GM12878 (cell line): Measurements from ENCODE around the gene SLC4A9.

Experiments
- CTCF ChIP-seq, 3 experiments: IDR thresholded peaks in 2 of 3; conservative IDR thresholded peaks in 1 of 3; 2 replicates each; pipeline ENCODE4 v1.5.1; 2011; ENCODE audit warnings: low read depth in 3 of 3, low read length in 3 of 3, mild to moderate bottlenecking in 3 of 3, control low read depth in 2 of 3, moderate library complexity in 2 of 3, inconsistent platforms in 1 of 3, mixed read lengths in 1 of 3; ENCODE audit not compliant: control insufficient read depth in 2 of 3, insufficient read depth in 1 of 3; ENCODE audit errors: extremely low read depth in 1 of 3
- EED ChIP-seq: sonication (generic); IDR thresholded peaks from 2 replicates; pipeline ENCODE4 v1.6.1; 2016; ENCODE audit warnings: antibody characterized with exemption, low read depth
- EZH2 ChIP-seq: IDR thresholded peaks from 2 replicates; pipeline ENCODE4 v1.6.1; 2012; ENCODE audit warnings: low read depth, mild to moderate bottlenecking, control low read depth, inconsistent platforms, low read length, borderline replicate concordance; ENCODE audit not compliant: control insufficient read depth
- GABPA ChIP-seq: IDR thresholded peaks from 2 replicates; pipeline ENCODE4 v1.6.1; 2014; ENCODE audit warnings: antibody characterized with exemption, low read depth, mild to moderate bottlenecking, inconsistent platforms
- JUND ChIP-seq: IDR thresholded peaks from 2 replicates; pipeline ENCODE4 v1.6.1; 2012; ENCODE audit warnings: low read depth, mild to moderate bottlenecking, low read length, improper control_type of control experiment, moderate library complexity
- KDM1A ChIP-seq: fragments of 200-600 bp; sonication (generic); IDR thresholded peaks from 2 replicates; pipeline ENCODE4 v1.6.1; 2016; ENCODE audit warnings: borderline replicate concordance
- RCOR1 ChIP-seq: conservative IDR thresholded peaks from 2 replicates; pipeline ENCODE4 v1.6.1; 2012; ENCODE audit warnings: low read depth, low read length, improper control_type of control experiment
- SREBF2 ChIP-seq: IDR thresholded peaks from 2 replicates; pipeline ENCODE4 v1.6.1; 2012; ENCODE audit warnings: mild to moderate bottlenecking, low read length
- TCF7 ChIP-seq: IDR thresholded peaks from 2 replicates; pipeline ENCODE4 v1.6.1; 2014; ENCODE audit warnings: antibody characterized with exemption, borderline replicate concordance
- YY1 ChIP-seq: IDR thresholded peaks from 2 replicates; pipeline ENCODE4 v1.6.1; 2011; ENCODE audit warnings: low read depth, mild to moderate bottlenecking, low read length

- TF ChIP-seq KDM1A (no peak), EED (no peak), CTCF (IDR thresholded peaks at IDR 0.05 in 2 of 3, conservative IDR thresholded peaks at IDR 0.05 in 1 of 3; ENCODE audit: control insufficient read depth in 2 of 3, extremely low read depth in 1 of 3, insufficient read depth in 1 of 3, low read depth in 3 of 3, low read length in 3 of 3) (no peak), YY1 (no peak), EZH2 (no peak), TCF7 (no peak), SREBF2 (no peak), JUND (no peak), GABPA (no peak), RCOR1 (no peak)
Measured at GRCh38 chr5:140365282-140365681, 5.3 kb downstream of the SLC4A9 start.
